ENCODE data around the gene ANKRD23.
A peak's percentile ranks its signal among the peaks of the same experiment; 100 is the strongest.

ANKRD23 gene

GRCh38 chr2:96816127-96816835 is 27.5 kb downstream of the ANKRD23 start, which contains the start of gene CNNM3:
TSS of gene CNNM3 (plus strand) at chr2:96816268. CDS start at chr2:96816278, 10 bp downstream.
- peak within 1 kb of the TSS; percentile 14 for H3K9ac ChIP-seq (ENCODE audit: low read length)
- H2AFZ ChIP-seq (ENCODE audit: insufficient read depth, low read length, poor library complexity): peak within 1 kb of the TSS; percentile 92
- H4K8ac ChIP-seq (ENCODE audit: low read depth, low read length): peak within 1 kb of the TSS; percentile 95
- peak within 1 kb of the TSS; percentile 85 for H3K18ac ChIP-seq (ENCODE audit: low read length)
- peak within 1 kb of the TSS; percentile 63 for H2BK5ac ChIP-seq (ENCODE audit: low read depth, low read length, poor library complexity)
- peak within 1 kb of the TSS; percentile 12 for H2BK12ac ChIP-seq (ENCODE audit: low read length)
- H3K27ac ChIP-seq (ENCODE audit: low read depth, low read length): peak within 1 kb of the TSS; percentile 88
- DNase-seq: peak; percentile 94 to 97
- peaks cover 14 to 19% of the 10 kb centered on the region in 2 experiments for H3K4me1 ChIP-seq (ENCODE audit: control insufficient read depth in 1 of 2, insufficient read depth in 2 of 2, low read length in 2 of 2)
- H4K12ac ChIP-seq (ENCODE audit: low read depth, low read length): peak within 1 kb of the TSS; percentile 70
- peaks cover 3 to 6% of the 10 kb centered on the region in 2 experiments for H3K36me3 ChIP-seq (ENCODE audit: control insufficient read depth in 1 of 2, insufficient read depth in 2 of 2, low read length in 2 of 2)
- H3K4me2 ChIP-seq (ENCODE audit: low read length): peak within 1 kb of the TSS; percentile 92
- H4K91ac ChIP-seq (ENCODE audit: low read depth, low read length): peak within 1 kb of the TSS; percentile 85
- H3K4ac ChIP-seq (ENCODE audit: low read depth, low read length): peak within 1 kb of the TSS; percentile 80
- H2BK120ac ChIP-seq (ENCODE audit: insufficient read depth, low read length, poor library complexity): peak within 1 kb of the TSS; percentile 61
- H3K14ac ChIP-seq (ENCODE audit: low read length): peak within 1 kb of the TSS; percentile 65
- no peak within 1 kb of the TSS for H2AK5ac ChIP-seq (ENCODE audit: low read length)
- peaks cover 2% of the 10 kb centered on the region for H3K79me2 ChIP-seq (ENCODE audit: control insufficient read depth, insufficient read depth, low read length, poor library complexity)
- H3K79me1 ChIP-seq (ENCODE audit: low read length): peaks cover 2% of the 10 kb centered on the region
- no CpG with 5 or more reads among the region's 103 CpGs for WGBS (ENCODE audit: extremely low coverage, insufficient coverage, insufficient read length)
- H3K9me3 ChIP-seq (ENCODE audit: insufficient read depth, low read depth, low read length): no peaks in the 10 kb centered on the region
- no peaks in the 10 kb centered on the region for H3K27me3 ChIP-seq (ENCODE audit: insufficient read depth, low read length)
- H3K4me3 ChIP-seq (ENCODE audit: low read depth, low read length): peak within 1 kb of the TSS; percentile 91
- H3K23ac ChIP-seq (ENCODE audit: low read length): no peak within 1 kb of the TSS

DNA sequence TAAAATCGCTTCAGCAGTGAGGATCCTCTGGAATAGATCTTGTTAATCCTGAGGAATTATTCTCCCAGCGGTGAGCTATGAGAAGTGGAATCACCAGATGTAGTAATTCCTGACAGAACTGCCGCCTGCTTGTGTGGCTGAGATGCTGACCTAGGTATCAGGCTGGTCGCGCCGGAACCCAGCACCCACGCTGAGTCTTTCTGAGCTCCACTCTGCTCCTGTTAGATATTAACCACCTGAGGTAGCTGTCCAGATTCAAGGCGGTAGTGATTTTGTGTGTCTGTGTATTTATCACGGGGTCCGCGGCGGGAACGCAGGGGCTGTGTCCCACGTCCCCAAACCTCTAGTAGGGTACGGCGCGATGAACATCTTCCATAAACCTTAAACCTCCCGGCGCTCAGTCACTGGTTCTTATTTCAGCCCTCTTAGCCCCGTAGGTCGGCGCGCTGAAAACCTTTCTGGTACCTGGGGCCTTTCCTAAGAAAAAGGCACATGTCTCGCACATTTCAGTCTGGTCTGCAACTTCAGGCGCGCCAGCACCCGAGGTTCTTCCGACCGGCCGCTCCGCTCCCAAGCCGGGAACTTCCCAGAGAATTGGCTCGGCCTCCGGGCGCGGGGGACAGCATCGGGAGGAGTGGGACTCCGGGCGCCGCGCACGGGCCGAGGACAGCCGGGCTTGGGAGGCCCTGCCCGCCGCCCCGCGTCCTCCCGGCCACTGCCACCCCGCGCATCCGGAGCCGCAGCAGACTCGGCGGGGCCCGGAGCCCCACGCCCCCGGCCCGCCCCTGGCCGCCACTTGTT is 28.3 kb downstream of the ANKRD23 start:
- Histone ChIP-seq H3K4me2 (ENCODE audit: low read length) (peak overlapping the region; percentile 89), H3K4me3 (ENCODE audit: low read depth, low read length) (peak overlapping the region; percentile 74), H3K79me1 (ENCODE audit: low read length) (peaks cover 2% of the 10 kb centered on the region), H3K79me2 (ENCODE audit: control insufficient read depth, insufficient read depth, low read length, poor library complexity) (peaks cover 2% of the 10 kb centered on the region), H3K27me3 (ENCODE audit: insufficient read depth, low read length) (no peaks in the 10 kb centered on the region), H2AK5ac (ENCODE audit: low read length) (no peak overlapping the region), H4K91ac (ENCODE audit: low read depth, low read length) (no peak overlapping the region), H2BK120ac (ENCODE audit: insufficient read depth, low read length, poor library complexity) (no peak overlapping the region), H3K18ac (ENCODE audit: low read length) (no peak overlapping the region), H4K8ac (ENCODE audit: low read depth, low read length) (peak overlapping the region; percentile 40), H3K27ac (ENCODE audit: low read depth, low read length) (no peak overlapping the region), H3K9ac (ENCODE audit: low read length) (peak overlapping the region; percentile 14), H3K36me3 (ENCODE audit: control insufficient read depth in 1 of 2, insufficient read depth in 2 of 2, low read length in 2 of 2) (peaks cover 5 to 6% of the 10 kb centered on the region in 2 experiments), H4K12ac (ENCODE audit: low read depth, low read length) (no peak overlapping the region), H2BK5ac (ENCODE audit: low read depth, low read length, poor library complexity) (peak overlapping the region; percentile 29), H3K4ac (ENCODE audit: low read depth, low read length) (no peak overlapping the region), H3K9me3 (ENCODE audit: insufficient read depth, low read depth, low read length) (no peaks in the 10 kb centered on the region), H3K23ac (ENCODE audit: low read length) (no peak overlapping the region), H3K4me1 (ENCODE audit: control insufficient read depth in 1 of 2, insufficient read depth in 2 of 2, low read length in 2 of 2) (peaks cover 14 to 19% of the 10 kb centered on the region in 2 experiments), H2BK12ac (ENCODE audit: low read length) (no peak overlapping the region), H3K14ac (ENCODE audit: low read length) (no peak overlapping the region), H2AFZ (ENCODE audit: insufficient read depth, low read length, poor library complexity) (peak overlapping the region; percentile 69)
- WGBS (ENCODE audit: extremely low coverage, insufficient coverage, insufficient read length): no CpG with 5 or more reads among the region's 60 CpGs
- peak; percentile 37 to 70 for DNase-seq

GRCh38 chr2:96813656-96814055 is 30.2 kb downstream of the ANKRD23 start:
- H2BK120ac ChIP-seq (ENCODE audit: insufficient read depth, low read length, poor library complexity): no peak overlapping the region
- H3K4ac ChIP-seq (ENCODE audit: low read depth, low read length): no peak overlapping the region
- no peak overlapping the region for H3K23ac ChIP-seq (ENCODE audit: low read length)
- no peak overlapping the region for H2AFZ ChIP-seq (ENCODE audit: insufficient read depth, low read length, poor library complexity)
- no peak overlapping the region for H3K4me3 ChIP-seq (ENCODE audit: low read depth, low read length)
- no peak overlapping the region for H2BK5ac ChIP-seq (ENCODE audit: low read depth, low read length, poor library complexity)
- H3K9me3 ChIP-seq (ENCODE audit: insufficient read depth, low read depth, low read length): no peaks in the 10 kb centered on the region
- peaks cover 2% of the 10 kb centered on the region for H3K79me1 ChIP-seq (ENCODE audit: low read length)
- H3K9ac ChIP-seq (ENCODE audit: low read length): no peak overlapping the region
- H4K91ac ChIP-seq (ENCODE audit: low read depth, low read length): no peak overlapping the region
- H3K4me1 ChIP-seq (ENCODE audit: control insufficient read depth in 1 of 2, insufficient read depth in 2 of 2, low read length in 2 of 2): peaks cover 11 to 14% of the 10 kb centered on the region in 2 experiments
- no peak overlapping the region for H4K8ac ChIP-seq (ENCODE audit: low read depth, low read length)
- WGBS (ENCODE audit: extremely low coverage, insufficient coverage, insufficient read length): no CpG with 5 or more reads among the region's 4 CpGs
- no peak for DNase-seq
- no peak overlapping the region for H3K4me2 ChIP-seq (ENCODE audit: low read length)
- no peak overlapping the region for H2AK5ac ChIP-seq (ENCODE audit: low read length)
- peaks cover 10 to 17% of the 10 kb centered on the region in 2 experiments for H3K36me3 ChIP-seq (ENCODE audit: control insufficient read depth in 1 of 2, insufficient read depth in 2 of 2, low read length in 2 of 2)
- H3K27me3 ChIP-seq (ENCODE audit: insufficient read depth, low read length): no peaks in the 10 kb centered on the region
- peaks cover 2% of the 10 kb centered on the region for H3K79me2 ChIP-seq (ENCODE audit: control insufficient read depth, insufficient read depth, low read length, poor library complexity)
- no peak overlapping the region for H2BK12ac ChIP-seq (ENCODE audit: low read length)
- H4K12ac ChIP-seq (ENCODE audit: low read depth, low read length): no peak overlapping the region
- no peak overlapping the region for H3K27ac ChIP-seq (ENCODE audit: low read depth, low read length)
- no peak overlapping the region for H3K18ac ChIP-seq (ENCODE audit: low read length)
- H3K14ac ChIP-seq (ENCODE audit: low read length): no peak overlapping the region

DNA sequence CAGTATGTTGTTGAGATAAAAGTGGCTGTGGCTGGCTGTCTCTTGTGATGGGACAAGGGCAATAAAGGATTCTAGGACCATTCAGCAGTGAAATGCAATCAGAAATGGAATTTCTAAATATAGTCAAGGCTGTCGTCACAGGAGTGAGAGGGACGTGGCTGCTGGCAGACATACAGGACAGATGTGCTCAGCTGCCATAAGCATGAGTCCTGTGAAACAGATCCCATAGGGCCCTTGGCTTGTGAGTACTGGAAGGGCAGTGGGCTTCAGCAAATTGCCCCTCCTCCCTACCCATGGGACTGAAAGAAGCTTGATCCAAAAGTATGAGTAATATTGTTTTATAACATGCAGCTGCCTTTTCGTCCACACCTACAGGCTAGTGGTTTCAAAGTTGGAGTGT is 31.9 kb downstream of the ANKRD23 start:
- Histone ChIP-seq H3K79me1 (ENCODE audit: low read length) (peaks cover 2% of the 10 kb centered on the region), H4K12ac (ENCODE audit: low read depth, low read length) (no peak overlapping the region), H3K36me3 (ENCODE audit: control insufficient read depth in 1 of 2, insufficient read depth in 2 of 2, low read length in 2 of 2) (peaks cover 9 to 19% of the 10 kb centered on the region in 2 experiments), H3K4me3 (ENCODE audit: low read depth, low read length) (no peak overlapping the region), H4K8ac (ENCODE audit: low read depth, low read length) (no peak overlapping the region), H3K4me1 (ENCODE audit: control insufficient read depth in 1 of 2, insufficient read depth in 2 of 2, low read length in 2 of 2) (peaks cover 4 to 5% of the 10 kb centered on the region in 2 experiments), H3K9ac (ENCODE audit: low read length) (no peak overlapping the region), H3K18ac (ENCODE audit: low read length) (no peak overlapping the region), H2AK5ac (ENCODE audit: low read length) (no peak overlapping the region), H2BK120ac (ENCODE audit: insufficient read depth, low read length, poor library complexity) (no peak overlapping the region), H3K14ac (ENCODE audit: low read length) (no peak overlapping the region), H3K79me2 (ENCODE audit: control insufficient read depth, insufficient read depth, low read length, poor library complexity) (peaks cover 2% of the 10 kb centered on the region), H2BK12ac (ENCODE audit: low read length) (no peak overlapping the region), H2BK5ac (ENCODE audit: low read depth, low read length, poor library complexity) (no peak overlapping the region), H3K9me3 (ENCODE audit: insufficient read depth, low read depth, low read length) (peaks cover 3% of the 10 kb centered on the region), H2AFZ (ENCODE audit: insufficient read depth, low read length, poor library complexity) (no peak overlapping the region), H3K4me2 (ENCODE audit: low read length) (no peak overlapping the region), H3K23ac (ENCODE audit: low read length) (no peak overlapping the region), H3K27ac (ENCODE audit: low read depth, low read length) (no peak overlapping the region), H3K27me3 (ENCODE audit: insufficient read depth, low read length) (no peaks in the 10 kb centered on the region), H3K4ac (ENCODE audit: low read depth, low read length) (no peak overlapping the region), H4K91ac (ENCODE audit: low read depth, low read length) (no peak overlapping the region)
- DNase-seq: no peak
- WGBS (ENCODE audit: extremely low coverage, insufficient coverage, insufficient read length): no CpG with 5 or more reads among the region's 3 CpGs

Data from trophoblast cell (in vitro differentiated cells and primary cell).